Measurements from ENCODE around the gene SGMS1. TPM values are rescaled to one million over a fixed set of nuclear protein-coding genes. Genes with fewer than 3 reads are reported as not detected.
"Not testable (repeated sequence)": the region's sequence is repeated elsewhere in the genome, so short reads cannot be mapped to it uniquely, and the experiment has no call there.

The SGMS1 gene
- total and polyA plus RNA-seq, 8 donors, result 47.0 to 58.1 (median 54.0) TPM

- intact Hi-C loops (cut with DNase I), result no loop called here
- ATAC-seq (no peak), DNase-seq (no peak)
- H3K27ac ChIP-seq, result no peak overlapping the region
- H3K9me3 ChIP-seq, result no peaks in the 10 kb centered on the region
- no peaks in the 10 kb centered on the region for H3K27me3 ChIP-seq
- TF ChIP-seq CTCF (IDR thresholded peaks at IDR 0.05), result no peak
- H3K36me3 ChIP-seq, result no peaks in the 10 kb centered on the region
- no peak overlapping the region for H3K4me3 ChIP-seq
- peaks cover 10 to 37% of the 10 kb centered on the region in 2 donors for H3K4me1 ChIP-seq
These were observed 48.1 kb downstream of the SGMS1 start for GRCh38 chr10:50575477-50576244.

- Histone ChIP-seq H3K27ac (no peak overlapping the region), H3K27me3 (no peaks in the 10 kb centered on the region), H3K4me3 (no peak overlapping the region), H3K9me3 (no peaks in the 10 kb centered on the region), H3K4me1 (peaks cover 10 to 30% of the 10 kb centered on the region in 2 donors), H3K36me3 (no peaks in the 10 kb centered on the region)
- no peak for TF ChIP-seq CTCF (IDR thresholded peaks at IDR 0.05)
- intact Hi-C loops (cut with DNase I), result no loop called here
- no peak for ATAC-seq
- DNase-seq, result no peak
These were observed 48.8 kb downstream of the SGMS1 start for GRCh38 chr10:50574931-50575330.

GRCh38 chr10:50574305-50574704 is 49.5 kb downstream of the SGMS1 start:
- intact Hi-C loops (cut with DNase I), result no loop called here
- Histone ChIP-seq H3K4me3 (no peak overlapping the region), H3K27ac (no peak overlapping the region), H3K4me1 (peaks cover 10 to 28% of the 10 kb centered on the region in 2 donors), H3K9me3 (no peaks in the 10 kb centered on the region), H3K36me3 (no peaks in the 10 kb centered on the region), H3K27me3 (no peaks in the 10 kb centered on the region)
- TF ChIP-seq CTCF (IDR thresholded peaks at IDR 0.05), result no peak
- ATAC-seq (no peak), DNase-seq (no peak)

- no peak for ATAC-seq
- Histone ChIP-seq H3K9me3 (no peaks in the 10 kb centered on the region), H3K36me3 (no peaks in the 10 kb centered on the region), H3K27me3 (no peaks in the 10 kb centered on the region), H3K4me1 (peaks cover under 1 to 12% of the 10 kb centered on the region in 2 donors), H3K27ac (no peak overlapping the region), H3K4me3 (no peak overlapping the region)
- TF ChIP-seq CTCF (IDR thresholded peaks at IDR 0.05), result no peak
- no peak for DNase-seq
- intact Hi-C loops (cut with DNase I), result no loop called here
These were observed 51.7 kb downstream of the SGMS1 start for GRCh38 chr10:50572017-50572491.

- DNase-seq; H3K4me1 ChIP-seq; H3K4me3 ChIP-seq; H3K27ac ChIP-seq; intact Hi-C loops (cut with DNase I); H3K27me3 ChIP-seq; ATAC-seq; H3K36me3 ChIP-seq; H3K9me3 ChIP-seq: not testable (repeated sequence)
These were observed 55.0 kb downstream of the SGMS1 start for GRCh38 chr10:50568750-50569149.
